Lower lobe of right lung (tissue), 2 donors: ENCODE data around the gene UFD1. TPM values are rescaled to one million over a fixed set of nuclear protein-coding genes. Genes with fewer than 3 reads are reported as not detected.

ENCODE experiments used
- ATAC-seq, 2 donors: fragments of 200-7000 bp; cut with Tn5 transposase; one replicate each; pipeline ENCODE4 v1.9.1; 2020 to 2022; ENCODE audit warnings: mild to moderate bottlenecking in 2 of 2, moderate library complexity in 2 of 2
- DNase-seq: peaks from one replicate; pipeline ENCODE4 v3.0.0-alpha.2; 2020
- H3K27ac ChIP-seq: fragments of 200-600 bp; one replicate; pipeline ENCODE4 v1.8.0; 2022
- H3K27me3 ChIP-seq: fragments of 200-600 bp; one replicate; pipeline ENCODE4 v1.8.0; 2022; ENCODE audit warnings: low read depth
- H3K36me3 ChIP-seq: fragments of 200-600 bp; one replicate; pipeline ENCODE4 v1.8.0; 2022; ENCODE audit warnings: mild to moderate bottlenecking
- H3K4me1 ChIP-seq: fragments of 200-600 bp; one replicate; pipeline ENCODE4 v1.8.0; 2022
- H3K4me3 ChIP-seq: fragments of 200-600 bp; one replicate; pipeline ENCODE4 v1.8.0; 2022; ENCODE audit warnings: mild to moderate bottlenecking
- H3K9me3 ChIP-seq: fragments of 200-600 bp; one replicate; pipeline ENCODE4 v1.8.0; 2022
- intact Hi-C: fragments of 100-400 bp; cut with DNase I; formaldehyde crosslinking; loops from one replicate; pipeline ENCODE4 v1.11.0; 2022
- total RNA-seq: library from RNA; stranded (reverse); fragmentation: NEBNext Ultra II Directional; extraction: Animal tissue kit (Norgen Biotek cat#: 25700); gene quantifications from one replicate; pipeline ENCODE4 v1.2.1, GENCODE V29; 2021
- TF ChIP-seq, protein P1 (sequence below): fragments of 200-600 bp; IDR thresholded peaks from one replicate; pipeline ENCODE4 v1.8.0; 2022; ENCODE audit warnings: antibody characterized with exemption, mild to moderate bottlenecking
- donor health status: DM: no; HTN: yes; CAD: no; lungs with severe emphysema.

Gene UFD1
- total RNA-seq, 1 donor from 2014 or later: 36.7 TPM

DNA sequence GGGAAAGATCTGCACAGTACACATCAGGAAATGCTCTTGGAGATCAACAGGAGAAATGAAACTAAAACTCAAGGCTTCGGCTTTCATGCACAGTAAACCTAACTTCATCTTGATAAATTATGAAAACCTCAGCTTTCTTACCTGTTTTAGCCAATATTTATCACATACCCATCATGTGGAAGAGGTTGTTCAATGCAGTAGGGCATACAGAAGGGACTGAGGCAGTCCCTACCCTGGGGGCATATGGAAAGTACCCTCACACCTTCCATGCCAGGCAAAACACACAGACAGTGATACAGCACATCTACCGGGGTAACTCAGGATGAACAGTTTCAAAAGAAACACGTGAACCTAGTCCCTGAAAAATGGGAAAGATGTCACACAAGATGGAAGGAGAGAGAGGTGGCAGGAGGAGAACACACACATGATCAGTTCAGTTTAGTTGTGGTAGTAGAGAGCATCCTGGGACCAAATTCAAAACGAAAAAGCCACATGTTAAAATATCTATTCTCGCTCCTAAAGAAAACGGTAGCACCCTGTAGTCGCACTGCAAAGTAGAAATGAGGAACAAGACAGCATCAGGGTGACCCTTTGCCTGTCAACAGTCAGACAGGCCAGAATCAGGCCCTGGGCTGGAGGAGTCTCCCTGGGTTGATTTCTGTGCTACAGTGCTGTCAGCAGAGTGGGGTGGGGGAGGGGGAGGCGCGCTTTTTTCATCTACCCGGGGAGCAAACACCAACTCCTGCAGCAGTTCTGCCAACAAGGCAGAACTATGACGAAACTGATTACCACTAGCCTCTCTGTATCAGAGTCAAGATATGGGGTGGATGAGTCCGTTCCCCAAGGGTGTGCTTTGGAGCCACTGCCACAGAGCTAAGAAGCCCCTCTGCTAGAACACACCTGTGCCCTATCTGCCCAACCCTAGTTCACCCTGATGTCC lies 48.8 kb downstream of the UFD1 start:
- ATAC-seq: no peak
- H3K4me3 ChIP-seq: peak overlapping the region; percentile 69
- intact Hi-C loops: no loop called here
- DNase-seq: peak; percentile 55
- TF ChIP-seq, protein P1, sequence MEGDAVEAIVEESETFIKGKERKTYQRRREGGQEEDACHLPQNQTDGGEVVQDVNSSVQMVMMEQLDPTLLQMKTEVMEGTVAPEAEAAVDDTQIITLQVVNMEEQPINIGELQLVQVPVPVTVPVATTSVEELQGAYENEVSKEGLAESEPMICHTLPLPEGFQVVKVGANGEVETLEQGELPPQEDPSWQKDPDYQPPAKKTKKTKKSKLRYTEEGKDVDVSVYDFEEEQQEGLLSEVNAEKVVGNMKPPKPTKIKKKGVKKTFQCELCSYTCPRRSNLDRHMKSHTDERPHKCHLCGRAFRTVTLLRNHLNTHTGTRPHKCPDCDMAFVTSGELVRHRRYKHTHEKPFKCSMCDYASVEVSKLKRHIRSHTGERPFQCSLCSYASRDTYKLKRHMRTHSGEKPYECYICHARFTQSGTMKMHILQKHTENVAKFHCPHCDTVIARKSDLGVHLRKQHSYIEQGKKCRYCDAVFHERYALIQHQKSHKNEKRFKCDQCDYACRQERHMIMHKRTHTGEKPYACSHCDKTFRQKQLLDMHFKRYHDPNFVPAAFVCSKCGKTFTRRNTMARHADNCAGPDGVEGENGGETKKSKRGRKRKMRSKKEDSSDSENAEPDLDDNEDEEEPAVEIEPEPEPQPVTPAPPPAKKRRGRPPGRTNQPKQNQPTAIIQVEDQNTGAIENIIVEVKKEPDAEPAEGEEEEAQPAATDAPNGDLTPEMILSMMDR: no peak
- H3K27ac ChIP-seq: peak overlapping the region; percentile 98
- no peaks in the 10 kb centered on the region for H3K9me3 ChIP-seq
- no peaks in the 10 kb centered on the region for H3K27me3 ChIP-seq
- H3K4me1 ChIP-seq: peaks cover 55% of the 10 kb centered on the region
- H3K36me3 ChIP-seq: peaks cover 11% of the 10 kb centered on the region

DNA sequence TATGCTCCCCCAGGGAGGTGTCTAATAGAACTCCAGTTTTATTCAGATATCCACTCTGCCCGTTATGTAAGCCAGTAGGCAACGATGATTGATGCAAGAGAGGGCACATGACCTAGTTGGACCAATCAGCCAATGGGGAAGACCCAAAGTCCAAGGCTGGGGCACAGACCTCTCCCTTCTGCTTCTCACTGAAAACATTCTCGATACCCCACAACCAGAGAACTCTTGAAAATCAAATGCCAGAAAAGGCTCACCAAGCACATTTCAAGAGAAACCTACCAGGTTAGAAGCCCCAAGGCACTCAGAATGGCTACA lies 54.9 kb downstream of the UFD1 start:
- TF ChIP-seq, protein P1: no peak
- no peaks in the 10 kb centered on the region for H3K9me3 ChIP-seq
- H3K36me3 ChIP-seq: peaks cover 5% of the 10 kb centered on the region
- peaks cover 38% of the 10 kb centered on the region for H3K4me1 ChIP-seq
- ATAC-seq (no peak), DNase-seq (no peak)
- intact Hi-C loops: no loop called here
- no peaks in the 10 kb centered on the region for H3K27me3 ChIP-seq
- no peak overlapping the region for H3K27ac ChIP-seq
- H3K4me3 ChIP-seq: no peak overlapping the region

DNA sequence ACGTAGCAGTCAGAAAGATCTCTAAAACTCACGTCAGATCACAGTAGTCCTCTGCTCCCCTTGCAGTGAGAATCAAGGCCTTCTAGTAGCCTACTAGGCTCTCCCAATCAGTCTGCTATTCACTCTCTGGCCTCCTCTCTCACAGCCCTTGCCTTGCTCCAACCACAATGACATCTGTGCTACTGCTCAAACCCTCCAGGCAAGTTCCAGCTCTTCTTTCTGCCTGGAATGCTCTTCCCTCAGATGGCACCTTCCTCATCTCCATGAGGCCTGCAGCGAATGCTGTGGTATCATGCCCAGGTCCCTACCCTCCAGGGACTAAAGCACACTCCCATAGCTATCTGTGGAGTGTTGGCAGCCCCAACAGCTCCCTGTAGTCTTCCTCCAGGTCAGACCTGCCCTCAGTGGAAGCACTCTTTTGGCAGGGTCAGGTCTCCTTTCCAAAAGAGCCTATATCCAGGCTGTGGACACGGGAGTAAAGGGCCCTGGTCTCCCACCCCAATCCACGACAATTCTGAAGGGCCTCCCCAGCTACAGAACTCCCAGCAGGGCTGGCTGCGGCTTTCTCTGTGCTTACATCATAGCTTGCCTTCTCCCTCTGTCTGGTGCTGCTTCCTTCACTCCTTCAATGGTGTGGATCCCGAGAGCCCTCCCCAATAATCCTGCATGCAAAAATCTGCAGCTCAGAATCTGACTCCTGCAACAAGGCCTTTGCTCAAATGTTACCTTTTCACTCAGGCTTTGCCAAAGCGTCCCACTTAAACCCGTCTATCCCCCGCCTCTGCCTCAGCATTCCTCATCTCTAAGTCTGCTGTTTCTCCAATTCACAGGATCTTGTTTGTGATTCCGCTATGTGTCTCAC lies 56.3 kb downstream of the UFD1 start:
- no peak overlapping the region for H3K4me3 ChIP-seq
- DNase-seq: no peak
- peaks cover 5% of the 10 kb centered on the region for H3K36me3 ChIP-seq
- no peaks in the 10 kb centered on the region for H3K27me3 ChIP-seq
- H3K27ac ChIP-seq: no peak overlapping the region
- intact Hi-C loops: no loop called here
- TF ChIP-seq, protein P1: no peak
- no peak for ATAC-seq
- no peaks in the 10 kb centered on the region for H3K9me3 ChIP-seq
- H3K4me1 ChIP-seq: peaks cover 26% of the 10 kb centered on the region

DNA sequence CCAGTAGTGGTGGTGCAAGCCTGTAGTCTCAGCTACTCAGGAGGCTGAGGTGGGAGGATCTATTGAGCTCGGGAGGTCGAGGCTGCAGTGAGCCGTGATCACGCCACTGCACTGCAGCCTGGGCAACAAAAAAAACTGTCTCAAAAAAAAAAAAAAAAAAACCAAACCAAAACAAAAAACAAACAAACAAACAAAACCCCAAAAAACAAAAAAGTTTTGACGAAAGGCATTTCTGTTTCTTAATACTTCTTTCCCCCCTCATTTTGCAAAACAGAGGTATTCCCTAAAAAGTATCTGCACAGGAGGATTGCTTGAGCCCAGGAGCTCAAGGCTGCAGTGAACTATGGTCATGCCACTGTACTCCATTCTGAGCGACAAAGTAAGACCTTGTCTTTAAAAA lies 58.7 kb downstream of the UFD1 start:
- intact Hi-C loops: no loop called here
- DNase-seq (no peak), ATAC-seq (no peak)
- Histone ChIP-seq H3K4me3 (no peak overlapping the region), H3K27me3 (no peaks in the 10 kb centered on the region), H3K4me1 (peaks cover 9% of the 10 kb centered on the region), H3K27ac (no peak overlapping the region), H3K9me3 (no peaks in the 10 kb centered on the region), H3K36me3 (peaks cover 5% of the 10 kb centered on the region)
- TF ChIP-seq, protein P1: no peak

DNA sequence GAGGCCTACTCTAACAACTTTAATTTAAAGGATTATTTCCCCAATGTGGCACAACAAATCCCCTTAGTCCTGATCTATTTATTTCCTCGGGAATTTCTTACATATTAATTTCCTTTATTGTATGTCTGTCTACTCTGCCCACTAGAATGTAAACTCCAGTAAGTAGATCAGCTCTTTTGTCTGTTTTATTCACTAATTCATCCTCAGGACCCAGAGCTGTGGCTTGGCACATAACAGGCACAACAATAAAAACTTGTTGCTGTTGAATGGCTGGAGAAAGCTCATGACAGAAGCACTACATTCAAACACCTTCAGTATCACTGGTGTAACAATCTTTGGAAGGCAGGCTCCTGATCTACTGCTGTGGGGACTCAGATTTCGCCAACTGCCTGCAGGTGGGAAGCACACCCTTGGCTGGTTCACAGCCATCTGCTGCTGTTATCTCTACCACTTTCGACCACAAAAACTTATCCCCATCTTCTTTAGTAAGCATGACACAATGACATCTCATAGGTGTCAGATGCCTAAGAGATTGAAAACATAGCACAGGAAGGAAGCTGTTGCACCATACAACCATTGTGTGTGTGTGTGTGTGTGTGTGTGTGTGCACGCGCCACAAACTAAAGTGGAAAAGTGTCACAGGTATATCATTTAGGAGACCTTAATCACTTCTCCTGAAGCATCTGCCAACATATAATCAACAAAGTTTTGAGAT lies 59.4 kb downstream of the UFD1 start:
- Histone ChIP-seq H3K27ac (no peak overlapping the region), H3K27me3 (no peaks in the 10 kb centered on the region), H3K4me1 (peaks cover 9% of the 10 kb centered on the region), H3K9me3 (no peaks in the 10 kb centered on the region), H3K4me3 (no peak overlapping the region), H3K36me3 (no peaks in the 10 kb centered on the region)
- ATAC-seq (peak; percentile 44 to 65), DNase-seq (no peak)
- intact Hi-C loops: no loop called here
- TF ChIP-seq, protein P1: no peak
